ENCODE data around the gene TRIM3.

TRIM3 gene

GRCh38 chr11:6404342-6405051 is 69.2 kb downstream of the TRIM3 start:
- DNase-seq (ENCODE audit: low read depth in 2 of 2, low spot score in 1 of 2): no peak

DNA sequence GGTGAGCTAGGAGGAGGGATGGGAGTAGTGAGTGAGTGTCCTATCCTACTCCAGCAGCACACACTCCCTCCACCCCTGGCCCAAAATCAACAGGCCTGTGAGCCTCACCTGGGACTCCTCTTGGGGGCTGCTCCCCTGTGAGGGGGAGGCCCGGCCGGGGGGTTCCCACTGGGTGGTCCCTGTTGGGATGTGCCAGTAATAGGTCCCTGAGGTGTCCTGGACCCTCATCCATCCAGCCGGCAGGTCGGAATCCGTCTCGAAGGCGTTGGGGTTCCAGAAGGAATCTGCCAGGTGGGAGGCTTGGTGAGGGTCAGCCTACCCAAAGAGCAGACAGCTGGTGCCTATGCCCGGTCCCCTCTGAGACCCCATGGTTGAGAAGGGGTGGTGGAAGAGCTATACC is 70.2 kb downstream of the TRIM3 start:
- DNase-seq (ENCODE audit: low read depth in 2 of 2, low spot score in 1 of 2): no peak

DNA sequence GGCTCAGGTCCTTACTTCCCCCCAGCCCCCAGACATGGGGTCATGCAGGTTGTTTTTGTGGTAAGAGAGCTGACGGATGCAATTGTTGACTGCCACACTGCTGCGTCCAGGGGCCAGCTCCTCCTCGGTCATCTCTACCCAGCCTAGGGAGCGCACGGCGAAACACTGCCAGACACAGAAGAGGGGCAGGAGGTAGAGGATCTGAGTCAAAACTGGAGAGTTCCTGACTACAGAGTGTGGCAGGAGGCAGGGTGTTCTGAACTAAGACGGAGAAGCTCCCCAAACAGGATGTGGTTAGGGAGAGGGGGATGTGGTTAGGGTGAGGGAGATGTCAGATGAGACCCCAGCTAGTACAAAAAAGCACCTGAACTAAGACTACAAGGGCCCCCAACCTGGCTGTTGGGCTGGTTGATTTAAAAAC is 71.2 kb downstream of the TRIM3 start:
- peak in 1 of 2 donors; percentile 33 for DNase-seq (ENCODE audit: low read depth in 2 of 2, low spot score in 1 of 2)

DNA sequence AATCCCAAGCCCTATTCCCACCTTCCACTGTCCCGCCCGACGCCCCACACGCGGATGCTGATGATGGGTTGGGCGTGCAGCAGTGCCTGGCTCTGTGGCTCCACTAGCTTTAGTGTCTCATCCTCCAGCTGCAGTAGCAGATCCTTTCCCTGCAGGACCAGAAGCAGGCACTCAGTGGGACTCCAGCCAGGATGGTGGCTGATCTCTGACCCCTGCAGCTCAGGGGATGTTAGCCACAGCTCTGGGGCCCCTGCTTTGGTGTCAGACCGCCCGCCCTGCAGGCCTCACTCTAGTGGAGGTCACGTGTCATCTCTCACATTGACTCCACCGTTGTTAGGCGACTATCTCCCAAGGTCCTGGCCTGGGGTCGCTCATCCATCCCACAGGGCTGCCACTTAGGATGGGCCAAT is 71.7 kb downstream of the TRIM3 start:
- no peak for DNase-seq (ENCODE audit: low read depth in 2 of 2, low spot score in 1 of 2)

DNA sequence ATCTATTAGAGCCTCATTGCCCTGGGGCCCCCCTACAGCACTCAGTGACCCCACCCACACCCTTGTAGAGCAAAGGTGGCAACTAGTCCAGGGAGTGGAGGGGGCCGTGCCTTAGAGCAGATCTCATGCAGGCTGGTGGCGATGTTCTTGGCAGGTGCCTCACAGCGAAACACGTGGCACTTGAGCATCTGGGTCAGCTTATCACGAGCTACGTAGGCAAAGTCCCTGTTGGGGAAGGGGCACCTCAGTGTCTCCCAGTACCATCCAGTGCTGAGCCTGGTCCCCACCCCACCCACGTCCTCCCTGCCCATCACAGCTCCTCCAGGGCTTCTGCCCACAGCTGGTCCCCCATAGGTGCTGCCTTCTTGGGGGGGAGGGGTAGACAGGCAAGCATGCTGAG is 72.3 kb downstream of the TRIM3 start:
- DNase-seq (ENCODE audit: low read depth in 2 of 2, low spot score in 1 of 2): no peak

GRCh38 chr11:6400431-6401345 is 73.1 kb downstream of the TRIM3 start:
- DNase-seq (ENCODE audit: low read depth in 2 of 2, low spot score in 1 of 2): no peak
